Peyer's patch (tissue), 4 donors: Measurements from ENCODE around the gene EEFSEC.

Experiments
- POLR2A ChIP-seq, 2 donors: fragments of 450-650 bp; IDR thresholded peaks; one replicate each; pipeline ENCODE4 v1.5.1; 2017; ENCODE audit warnings: antibody characterized with exemption in 2 of 2, mild to moderate bottlenecking in 2 of 2, moderate library complexity in 2 of 2
- TF ChIP-seq, protein P1 (sequence below), 6 experiments: fragments of 450-650 bp in 4 of 6; fragments of 200-600 bp in 2 of 6; sonication (generic) in 1 of 6; IDR thresholded peaks; one replicate each; pipeline ENCODE4 v1.5.1; 2017 to 2019; ENCODE audit warnings: antibody characterized with exemption in 6 of 6, mild to moderate bottlenecking in 3 of 6, moderate library complexity in 1 of 6

DNA sequence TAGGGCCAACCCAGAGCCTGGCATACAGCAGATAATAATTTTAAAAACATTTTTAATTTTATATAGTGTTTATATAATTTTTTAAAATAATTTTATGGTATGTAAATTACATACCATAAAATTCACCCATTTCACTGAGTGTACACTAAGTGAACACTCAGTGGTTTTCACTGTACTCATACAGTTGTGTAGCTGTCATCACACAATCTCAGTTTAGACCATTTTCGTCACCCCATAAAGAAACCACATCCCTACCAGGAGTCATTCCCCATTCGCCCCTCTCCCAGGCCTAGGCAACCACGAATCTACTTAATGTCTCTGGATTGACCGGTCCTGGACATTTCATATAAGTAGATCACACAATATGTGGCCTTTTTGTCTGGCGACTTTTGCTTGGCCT is 10.2 kb downstream of the EEFSEC start:
- TF ChIP-seq, protein P1, sequence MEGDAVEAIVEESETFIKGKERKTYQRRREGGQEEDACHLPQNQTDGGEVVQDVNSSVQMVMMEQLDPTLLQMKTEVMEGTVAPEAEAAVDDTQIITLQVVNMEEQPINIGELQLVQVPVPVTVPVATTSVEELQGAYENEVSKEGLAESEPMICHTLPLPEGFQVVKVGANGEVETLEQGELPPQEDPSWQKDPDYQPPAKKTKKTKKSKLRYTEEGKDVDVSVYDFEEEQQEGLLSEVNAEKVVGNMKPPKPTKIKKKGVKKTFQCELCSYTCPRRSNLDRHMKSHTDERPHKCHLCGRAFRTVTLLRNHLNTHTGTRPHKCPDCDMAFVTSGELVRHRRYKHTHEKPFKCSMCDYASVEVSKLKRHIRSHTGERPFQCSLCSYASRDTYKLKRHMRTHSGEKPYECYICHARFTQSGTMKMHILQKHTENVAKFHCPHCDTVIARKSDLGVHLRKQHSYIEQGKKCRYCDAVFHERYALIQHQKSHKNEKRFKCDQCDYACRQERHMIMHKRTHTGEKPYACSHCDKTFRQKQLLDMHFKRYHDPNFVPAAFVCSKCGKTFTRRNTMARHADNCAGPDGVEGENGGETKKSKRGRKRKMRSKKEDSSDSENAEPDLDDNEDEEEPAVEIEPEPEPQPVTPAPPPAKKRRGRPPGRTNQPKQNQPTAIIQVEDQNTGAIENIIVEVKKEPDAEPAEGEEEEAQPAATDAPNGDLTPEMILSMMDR (IDR thresholded peaks at IDR 0.05): no peak
- TF ChIP-seq POLR2A (IDR thresholded peaks at IDR 0.05): no peak
